ENCODE results near the gene MED1.

Gene MED1

DNA sequence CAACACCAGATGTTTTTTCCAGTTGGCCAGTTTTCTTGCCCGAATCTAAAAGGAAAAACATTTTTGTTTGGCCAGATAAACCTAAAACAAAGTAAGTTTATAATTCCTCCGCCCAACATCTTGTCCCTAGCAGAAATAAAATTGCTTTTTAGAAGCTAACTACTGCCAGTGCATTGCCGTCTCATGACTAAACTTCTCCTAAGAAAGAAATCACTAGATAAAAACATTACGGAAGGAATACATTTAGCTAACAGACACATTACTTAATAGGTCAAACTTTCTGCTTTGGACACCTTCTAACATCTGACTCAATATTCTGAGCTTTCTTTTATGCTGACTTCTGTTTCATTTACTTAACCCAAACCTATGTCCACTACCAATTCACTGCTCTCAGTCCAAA lies 85.8 kb downstream of the MED1 start:
- H3K9ac ChIP-seq (ENCODE audit: low read length): no peak overlapping the region
- H3K23ac ChIP-seq (ENCODE audit: low read length): no peak overlapping the region
- no peak overlapping the region for H2AK5ac ChIP-seq (ENCODE audit: low read length)
- no peak overlapping the region for H2BK120ac ChIP-seq (ENCODE audit: low read depth, low read length)
- H3K79me2 ChIP-seq (ENCODE audit: control insufficient read depth, insufficient read depth, low read length): no peaks in the 10 kb centered on the region
- no peak overlapping the region for H4K8ac ChIP-seq (ENCODE audit: low read depth, low read length)
- no CpG with 5 or more reads among the region's 4 CpGs for WGBS (ENCODE audit: extremely low coverage, insufficient coverage, low lambda C conversion rate)
- H3K36me3 ChIP-seq (ENCODE audit: control insufficient read depth, insufficient read depth, low read length): no peaks in the 10 kb centered on the region
- H3K4me2 ChIP-seq (ENCODE audit: low read length): no peak overlapping the region
- no peak overlapping the region for H4K5ac ChIP-seq (ENCODE audit: low read length)
- no peak for DNase-seq
- H3K79me1 ChIP-seq (ENCODE audit: low read length): no peaks in the 10 kb centered on the region
- H3K4ac ChIP-seq (ENCODE audit: low read depth, low read length): no peak overlapping the region
- no peaks in the 10 kb centered on the region for H3K4me1 ChIP-seq (ENCODE audit: control insufficient read depth, low read depth, low read length)
- H2BK15ac ChIP-seq (replicated peaks; ENCODE audit: low read depth): no peak overlapping the region
- H2BK5ac ChIP-seq (ENCODE audit: low read length): no peak overlapping the region
- H3K56ac ChIP-seq (ENCODE audit: low read length): no peak overlapping the region
- no peak overlapping the region for H3K18ac ChIP-seq (ENCODE audit: low read length)
- no peak overlapping the region for H3K4me3 ChIP-seq (ENCODE audit: low read length)
- no peaks in the 10 kb centered on the region for H3K27me3 ChIP-seq (ENCODE audit: insufficient read depth, low read length, poor library complexity)
- H3K27ac ChIP-seq (ENCODE audit: low read depth, low read length): no peak overlapping the region

DNA sequence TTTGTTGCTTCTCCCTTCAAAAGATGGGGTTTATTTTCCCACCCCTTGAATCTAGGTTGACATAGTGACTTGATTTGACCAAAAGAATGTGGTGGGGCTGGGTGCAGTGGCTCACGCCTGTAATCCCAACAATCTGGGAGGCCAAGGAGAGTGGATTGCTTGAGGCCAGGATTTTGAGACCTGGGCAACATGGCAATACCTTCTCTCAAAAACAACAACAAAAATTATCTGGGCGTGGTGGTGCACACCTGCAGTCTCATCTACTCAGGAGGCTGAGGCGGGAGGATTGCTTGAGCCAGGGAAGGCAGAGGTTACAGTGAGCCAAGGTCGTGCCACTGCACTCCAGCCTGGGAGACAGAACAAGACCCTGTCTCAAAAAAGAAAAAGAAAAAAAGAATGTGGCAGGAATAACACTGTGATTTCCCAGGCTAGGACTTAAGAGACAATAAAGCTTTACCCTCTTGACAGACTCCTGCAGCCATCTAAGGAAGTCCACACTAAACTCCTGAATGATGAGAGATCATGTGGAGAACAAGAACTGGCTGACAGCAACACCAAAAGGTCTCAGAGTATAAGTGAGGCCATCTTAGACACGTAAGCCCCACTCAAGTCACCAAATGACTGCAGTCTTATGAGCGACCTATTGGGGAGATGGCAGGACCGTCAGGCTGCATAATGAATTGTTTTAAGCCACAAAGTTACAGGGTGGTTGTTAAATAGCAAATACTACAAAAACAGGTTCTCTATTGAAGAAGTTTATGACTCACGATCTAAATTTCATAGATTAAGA lies 86.6 kb downstream of the MED1 start:
- H4K5ac ChIP-seq (ENCODE audit: low read length): no peak overlapping the region
- H2BK120ac ChIP-seq (ENCODE audit: low read depth, low read length): no peak overlapping the region
- no peak overlapping the region for H3K4ac ChIP-seq (ENCODE audit: low read depth, low read length)
- DNase-seq: no peak
- no peak overlapping the region for H3K9ac ChIP-seq (ENCODE audit: low read length)
- no peak overlapping the region for H3K4me2 ChIP-seq (ENCODE audit: low read length)
- no CpG with 5 or more reads among the region's 8 CpGs for WGBS (ENCODE audit: extremely low coverage, insufficient coverage, low lambda C conversion rate)
- no peak overlapping the region for H2BK15ac ChIP-seq (replicated peaks; ENCODE audit: low read depth)
- no peak overlapping the region for H3K18ac ChIP-seq (ENCODE audit: low read length)
- no peaks in the 10 kb centered on the region for H3K36me3 ChIP-seq (ENCODE audit: control insufficient read depth, insufficient read depth, low read length)
- H3K79me2 ChIP-seq (ENCODE audit: control insufficient read depth, insufficient read depth, low read length): no peaks in the 10 kb centered on the region
- H3K4me1 ChIP-seq (ENCODE audit: control insufficient read depth, low read depth, low read length): no peaks in the 10 kb centered on the region
- no peak overlapping the region for H3K23ac ChIP-seq (ENCODE audit: low read length)
- no peak overlapping the region for H3K27ac ChIP-seq (ENCODE audit: low read depth, low read length)
- no peak overlapping the region for H3K4me3 ChIP-seq (ENCODE audit: low read length)
- H2AK5ac ChIP-seq (ENCODE audit: low read length): no peak overlapping the region
- H3K27me3 ChIP-seq (ENCODE audit: insufficient read depth, low read length, poor library complexity): no peaks in the 10 kb centered on the region
- no peaks in the 10 kb centered on the region for H3K79me1 ChIP-seq (ENCODE audit: low read length)
- no peak overlapping the region for H2BK5ac ChIP-seq (ENCODE audit: low read length)
- no peak overlapping the region for H3K56ac ChIP-seq (ENCODE audit: low read length)
- H4K8ac ChIP-seq (ENCODE audit: low read depth, low read length): no peak overlapping the region

DNA sequence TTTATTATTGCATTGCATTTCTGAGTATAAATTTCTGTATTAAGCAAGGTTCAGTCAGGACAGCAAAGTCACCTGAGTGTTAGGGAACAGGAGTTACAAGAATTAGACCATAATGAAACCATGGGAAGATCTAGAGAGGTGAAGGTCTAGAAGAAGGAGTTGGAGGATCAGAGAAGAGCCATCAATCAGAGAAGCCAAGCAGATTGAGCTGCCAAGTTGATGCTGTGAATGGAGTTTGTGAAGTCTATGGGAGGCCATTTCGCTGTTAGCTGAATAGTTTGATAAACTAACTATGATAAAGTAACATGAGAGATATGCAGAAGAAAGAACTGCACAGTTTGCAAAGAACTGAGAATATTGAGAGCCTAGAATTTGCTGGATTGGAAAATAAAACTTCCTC lies 90.0 kb downstream of the MED1 start:
- no peaks in the 10 kb centered on the region for H3K36me3 ChIP-seq (ENCODE audit: control insufficient read depth, insufficient read depth, low read length)
- H3K27me3 ChIP-seq (ENCODE audit: insufficient read depth, low read length, poor library complexity): no peaks in the 10 kb centered on the region
- H3K56ac ChIP-seq (ENCODE audit: low read length): no peak overlapping the region
- H3K79me2 ChIP-seq (ENCODE audit: control insufficient read depth, insufficient read depth, low read length): no peaks in the 10 kb centered on the region
- no peak overlapping the region for H2BK5ac ChIP-seq (ENCODE audit: low read length)
- H2AK5ac ChIP-seq (ENCODE audit: low read length): no peak overlapping the region
- WGBS (ENCODE audit: extremely low coverage, insufficient coverage, low lambda C conversion rate): no CpG with 5 or more reads among the region's 1 CpG
- H4K8ac ChIP-seq (ENCODE audit: low read depth, low read length): no peak overlapping the region
- no peak overlapping the region for H3K4me2 ChIP-seq (ENCODE audit: low read length)
- H3K23ac ChIP-seq (ENCODE audit: low read length): no peak overlapping the region
- H3K4ac ChIP-seq (ENCODE audit: low read depth, low read length): no peak overlapping the region
- H3K4me3 ChIP-seq (ENCODE audit: low read length): no peak overlapping the region
- no peaks in the 10 kb centered on the region for H3K79me1 ChIP-seq (ENCODE audit: low read length)
- H2BK120ac ChIP-seq (ENCODE audit: low read depth, low read length): no peak overlapping the region
- H3K18ac ChIP-seq (ENCODE audit: low read length): no peak overlapping the region
- H2BK15ac ChIP-seq (replicated peaks; ENCODE audit: low read depth): no peak overlapping the region
- no peak overlapping the region for H4K5ac ChIP-seq (ENCODE audit: low read length)
- no peaks in the 10 kb centered on the region for H3K4me1 ChIP-seq (ENCODE audit: control insufficient read depth, low read depth, low read length)
- no peak overlapping the region for H3K9ac ChIP-seq (ENCODE audit: low read length)
- H3K27ac ChIP-seq (ENCODE audit: low read depth, low read length): no peak overlapping the region
- no peak for DNase-seq

DNA sequence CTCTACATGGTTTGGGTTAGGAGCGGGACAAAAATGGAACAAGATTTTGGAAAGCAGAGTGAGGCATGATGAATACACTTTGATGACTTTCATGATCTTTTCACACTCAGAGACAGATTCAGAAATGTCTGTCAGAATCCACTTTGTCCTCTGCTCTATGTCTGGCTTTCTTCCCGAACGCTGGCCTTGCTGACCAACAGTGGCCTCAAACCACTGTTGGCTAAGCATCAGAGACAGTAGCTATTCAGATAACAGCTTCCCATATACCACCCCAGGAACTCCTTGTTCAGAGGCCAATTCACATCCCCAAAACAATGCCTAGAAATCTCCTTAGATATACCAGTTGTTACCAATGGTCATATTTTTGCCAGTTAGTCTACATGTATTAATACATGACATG lies 90.5 kb downstream of the MED1 start:
- DNase-seq: no peak
- Histone ChIP-seq H3K4me1 (ENCODE audit: control insufficient read depth, low read depth, low read length) (no peaks in the 10 kb centered on the region), H4K8ac (ENCODE audit: low read depth, low read length) (no peak overlapping the region), H3K79me1 (ENCODE audit: low read length) (no peaks in the 10 kb centered on the region), H2BK5ac (ENCODE audit: low read length) (no peak overlapping the region), H3K9ac (ENCODE audit: low read length) (no peak overlapping the region), H3K4me3 (ENCODE audit: low read length) (no peak overlapping the region), H3K4ac (ENCODE audit: low read depth, low read length) (no peak overlapping the region), H4K5ac (ENCODE audit: low read length) (no peak overlapping the region), H3K18ac (ENCODE audit: low read length) (no peak overlapping the region), H2AK5ac (ENCODE audit: low read length) (no peak overlapping the region), H3K23ac (ENCODE audit: low read length) (no peak overlapping the region), H3K79me2 (ENCODE audit: control insufficient read depth, insufficient read depth, low read length) (no peaks in the 10 kb centered on the region), H3K56ac (ENCODE audit: low read length) (no peak overlapping the region), H3K4me2 (ENCODE audit: low read length) (no peak overlapping the region), H2BK120ac (ENCODE audit: low read depth, low read length) (no peak overlapping the region), H2BK15ac (replicated peaks; ENCODE audit: low read depth) (no peak overlapping the region), H3K36me3 (ENCODE audit: control insufficient read depth, insufficient read depth, low read length) (no peaks in the 10 kb centered on the region), H3K27ac (ENCODE audit: low read depth, low read length) (no peak overlapping the region), H3K27me3 (ENCODE audit: insufficient read depth, low read length, poor library complexity) (no peaks in the 10 kb centered on the region)
- WGBS (ENCODE audit: extremely low coverage, insufficient coverage, low lambda C conversion rate): no CpG with 5 or more reads among the region's 3 CpGs

DNA sequence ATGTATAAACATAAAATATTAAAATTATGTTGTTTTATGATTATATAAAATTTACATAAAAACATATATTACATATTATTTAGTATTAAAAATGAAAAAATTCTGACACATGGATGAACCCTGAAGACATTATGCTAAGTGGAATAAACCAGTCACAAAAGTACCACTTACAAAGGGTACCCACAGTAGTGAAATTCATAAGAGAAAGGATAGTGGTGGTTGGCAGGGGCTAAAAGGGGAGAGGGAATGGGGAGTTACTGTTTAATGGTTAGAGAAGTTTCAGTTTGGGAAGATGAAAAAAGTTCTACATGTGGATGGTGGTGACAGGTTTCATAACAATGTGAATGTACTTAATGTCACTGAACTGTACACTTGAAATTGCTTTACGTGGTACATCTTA lies 91.1 kb downstream of the MED1 start:
- Histone ChIP-seq H2BK15ac (replicated peaks; ENCODE audit: low read depth) (no peak overlapping the region), H4K5ac (ENCODE audit: low read length) (no peak overlapping the region), H3K18ac (ENCODE audit: low read length) (no peak overlapping the region), H2BK120ac (ENCODE audit: low read depth, low read length) (no peak overlapping the region), H2AK5ac (ENCODE audit: low read length) (no peak overlapping the region), H3K79me1 (ENCODE audit: low read length) (no peaks in the 10 kb centered on the region), H3K4me2 (ENCODE audit: low read length) (no peak overlapping the region), H4K8ac (ENCODE audit: low read depth, low read length) (no peak overlapping the region), H3K36me3 (ENCODE audit: control insufficient read depth, insufficient read depth, low read length) (no peaks in the 10 kb centered on the region), H3K23ac (ENCODE audit: low read length) (no peak overlapping the region), H3K27ac (ENCODE audit: low read depth, low read length) (no peak overlapping the region), H3K79me2 (ENCODE audit: control insufficient read depth, insufficient read depth, low read length) (no peaks in the 10 kb centered on the region), H3K4ac (ENCODE audit: low read depth, low read length) (no peak overlapping the region), H3K4me1 (ENCODE audit: control insufficient read depth, low read depth, low read length) (no peaks in the 10 kb centered on the region), H3K9ac (ENCODE audit: low read length) (no peak overlapping the region), H3K56ac (ENCODE audit: low read length) (no peak overlapping the region), H2BK5ac (ENCODE audit: low read length) (no peak overlapping the region), H3K27me3 (ENCODE audit: insufficient read depth, low read length, poor library complexity) (no peaks in the 10 kb centered on the region), H3K4me3 (ENCODE audit: low read length) (no peak overlapping the region)
- no CpG with 5 or more reads among the region's 1 CpG for WGBS (ENCODE audit: extremely low coverage, insufficient coverage, low lambda C conversion rate)
- DNase-seq: no peak

DNA sequence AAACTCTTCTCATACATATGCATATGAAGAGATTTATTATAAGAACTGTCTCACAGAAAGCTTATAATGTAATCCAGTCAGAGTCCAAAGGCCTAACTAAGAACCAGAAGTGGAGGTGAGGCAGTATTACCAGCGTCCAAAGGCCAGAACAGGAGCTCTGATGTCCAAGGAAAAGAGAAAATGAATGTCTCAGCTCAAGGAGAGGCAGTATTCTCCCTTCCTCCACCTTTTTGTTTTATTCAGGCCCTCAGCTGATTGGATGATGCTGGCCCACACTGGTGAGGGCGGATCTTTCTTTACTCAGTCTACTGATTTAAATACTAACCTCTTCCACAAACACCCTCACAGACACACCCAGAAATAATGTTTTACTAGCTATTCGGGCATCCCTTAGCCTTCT lies 93.1 kb downstream of the MED1 start:
- Histone ChIP-seq H3K79me2 (ENCODE audit: control insufficient read depth, insufficient read depth, low read length) (no peaks in the 10 kb centered on the region), H4K8ac (ENCODE audit: low read depth, low read length) (no peak overlapping the region), H2BK5ac (ENCODE audit: low read length) (no peak overlapping the region), H3K4me2 (ENCODE audit: low read length) (no peak overlapping the region), H3K18ac (ENCODE audit: low read length) (no peak overlapping the region), H3K4ac (ENCODE audit: low read depth, low read length) (no peak overlapping the region), H3K4me1 (ENCODE audit: control insufficient read depth, low read depth, low read length) (no peaks in the 10 kb centered on the region), H3K9ac (ENCODE audit: low read length) (no peak overlapping the region), H3K79me1 (ENCODE audit: low read length) (no peaks in the 10 kb centered on the region), H2BK120ac (ENCODE audit: low read depth, low read length) (no peak overlapping the region), H2AK5ac (ENCODE audit: low read length) (no peak overlapping the region), H3K4me3 (ENCODE audit: low read length) (no peak overlapping the region), H4K5ac (ENCODE audit: low read length) (no peak overlapping the region), H3K27ac (ENCODE audit: low read depth, low read length) (no peak overlapping the region), H3K56ac (ENCODE audit: low read length) (no peak overlapping the region), H3K23ac (ENCODE audit: low read length) (no peak overlapping the region), H3K27me3 (ENCODE audit: insufficient read depth, low read length, poor library complexity) (no peaks in the 10 kb centered on the region), H3K36me3 (ENCODE audit: control insufficient read depth, insufficient read depth, low read length) (no peaks in the 10 kb centered on the region), H2BK15ac (replicated peaks; ENCODE audit: low read depth) (no peak overlapping the region)
- no peak for DNase-seq
- no CpG with 5 or more reads among the region's 3 CpGs for WGBS (ENCODE audit: extremely low coverage, insufficient coverage, low lambda C conversion rate)
